Activated naive CD8-positive, alpha-beta T cell (primary cell): ENCODE results near the gene ZNF692.

Source experiments
- H3K27ac Mint-ChIP-seq: one replicate; pipeline ENCODE4 v1.8.0; 2021; ENCODE audit warnings: mixed read lengths
- H3K27me3 Mint-ChIP-seq: one replicate; pipeline ENCODE4 v1.8.0; 2021; ENCODE audit warnings: mixed read lengths
- H3K36me3 Mint-ChIP-seq: one replicate; pipeline ENCODE4 v1.8.0; 2021; ENCODE audit warnings: mixed read lengths
- H3K4me1 Mint-ChIP-seq: one replicate; pipeline ENCODE4 v1.8.0; 2021; ENCODE audit warnings: low read depth, mixed read lengths
- H3K4me3 Mint-ChIP-seq: one replicate; pipeline ENCODE4 v1.8.0; 2021; ENCODE audit warnings: mild to moderate bottlenecking, mixed read lengths
- H3K9me3 Mint-ChIP-seq: one replicate; pipeline ENCODE4 v1.8.0; 2021; ENCODE audit warnings: low read depth, mixed read lengths

ZNF692 gene

GRCh38 chr1:248858891-248859889 is at the start of gene ZNF692:
Gene ZNF692, minus strand, starts transcription at chr1:248859085. Its CDS starts 776 bp downstream, at chr1:248858309.
- Mint-ChIP-seq H3K27me3 (no peaks in the 10 kb centered on the region), H3K4me1 (peaks cover 54% of the 10 kb centered on the region), H3K27ac (peak within 1 kb of the TSS; percentile 94), H3K9me3 (no peaks in the 10 kb centered on the region), H3K4me3 (peak within 1 kb of the TSS; percentile 94), H3K36me3 (peaks cover 9% of the 10 kb centered on the region)

- peaks cover 35% of the 10 kb centered on the region for H3K4me1 Mint-ChIP-seq
These were observed 48.1 kb upstream of the ZNF692 start for GRCh38 chr1:248906753-248907661.

GRCh38 chr1:248906009-248906752 is 47.3 kb upstream of the ZNF692 start, which contains the start of gene PGBD2:
Gene PGBD2, plus strand, starts transcription at chr1:248906235. Its CDS starts 7,628 bp downstream, at chr1:248913863.
- Mint-ChIP-seq H3K4me1 (peaks cover 35% of the 10 kb centered on the region), H3K9me3 (no peaks in the 10 kb centered on the region), H3K27me3 (no peaks in the 10 kb centered on the region), H3K27ac (peak within 1 kb of the TSS; percentile 98), H3K36me3 (no peaks in the 10 kb centered on the region), H3K4me3 (peak within 1 kb of the TSS; percentile 95)

More at GRCh38 chr1:248906753-248907661, 48.1 kb upstream of the ZNF692 start:
- Mint-ChIP-seq H3K36me3 (no peaks in the 10 kb centered on the region), H3K4me3 (peak overlapping the region; percentile 95), H3K9me3 (no peaks in the 10 kb centered on the region), H3K27ac (peak overlapping the region; percentile 93), H3K27me3 (no peaks in the 10 kb centered on the region)

GRCh38 chr1:248905662-248906008 is 46.8 kb upstream of the ZNF692 start:
- H3K27me3 Mint-ChIP-seq: no peaks in the 10 kb centered on the region
- H3K27ac Mint-ChIP-seq: peak overlapping the region; percentile 98
- H3K36me3 Mint-ChIP-seq: no peaks in the 10 kb centered on the region
- H3K4me1 Mint-ChIP-seq: peaks cover 35% of the 10 kb centered on the region
- H3K9me3 Mint-ChIP-seq: no peaks in the 10 kb centered on the region
- H3K4me3 Mint-ChIP-seq: peak overlapping the region; percentile 95

GRCh38 chr1:248904437-248905216 is 45.7 kb upstream of the ZNF692 start:
- peak overlapping the region; percentile 98 for H3K27ac Mint-ChIP-seq
- peak overlapping the region; percentile 6 for H3K4me3 Mint-ChIP-seq
- no peaks in the 10 kb centered on the region for H3K27me3 Mint-ChIP-seq
- peaks cover 34% of the 10 kb centered on the region for H3K4me1 Mint-ChIP-seq
- H3K36me3 Mint-ChIP-seq: no peaks in the 10 kb centered on the region
- no peaks in the 10 kb centered on the region for H3K9me3 Mint-ChIP-seq

- Mint-ChIP-seq H3K36me3 (no peaks in the 10 kb centered on the region), H3K4me3 (no peak overlapping the region), H3K4me1 (peaks cover 6% of the 10 kb centered on the region), H3K9me3 (no peaks in the 10 kb centered on the region), H3K27ac (no peak overlapping the region), H3K27me3 (peaks cover 8% of the 10 kb centered on the region)
These were observed 42.7 kb upstream of the ZNF692 start for GRCh38 chr1:248901578-248901977.

- no peaks in the 10 kb centered on the region for H3K36me3 Mint-ChIP-seq
- H3K27me3 Mint-ChIP-seq: peaks cover 10% of the 10 kb centered on the region
- no peak overlapping the region for H3K27ac Mint-ChIP-seq
- no peak overlapping the region for H3K4me3 Mint-ChIP-seq
- no peaks in the 10 kb centered on the region for H3K9me3 Mint-ChIP-seq
- H3K4me1 Mint-ChIP-seq: peaks cover 2% of the 10 kb centered on the region
These were observed 41.8 kb upstream of the ZNF692 start for GRCh38 chr1:248900637-248901036.

- no peak overlapping the region for H3K27ac Mint-ChIP-seq
- H3K4me3 Mint-ChIP-seq: no peak overlapping the region
- peaks cover 10% of the 10 kb centered on the region for H3K27me3 Mint-ChIP-seq
- no peaks in the 10 kb centered on the region for H3K4me1 Mint-ChIP-seq
- H3K36me3 Mint-ChIP-seq: no peaks in the 10 kb centered on the region
- H3K9me3 Mint-ChIP-seq: no peaks in the 10 kb centered on the region
These were observed 38.8 kb upstream of the ZNF692 start for GRCh38 chr1:248897412-248898337.

GRCh38 chr1:248894837-248895236 is 36.0 kb upstream of the ZNF692 start:
- no peaks in the 10 kb centered on the region for H3K4me1 Mint-ChIP-seq
- no peaks in the 10 kb centered on the region for H3K9me3 Mint-ChIP-seq
- H3K36me3 Mint-ChIP-seq: no peaks in the 10 kb centered on the region
- H3K27ac Mint-ChIP-seq: no peak overlapping the region
- H3K27me3 Mint-ChIP-seq: peaks cover 10% of the 10 kb centered on the region
- H3K4me3 Mint-ChIP-seq: no peak overlapping the region

GRCh38 chr1:248892590-248892989 is 33.7 kb upstream of the ZNF692 start:
- H3K27me3 Mint-ChIP-seq: peaks cover 4% of the 10 kb centered on the region
- H3K4me1 Mint-ChIP-seq: no peaks in the 10 kb centered on the region
- no peak overlapping the region for H3K27ac Mint-ChIP-seq
- no peak overlapping the region for H3K4me3 Mint-ChIP-seq
- no peaks in the 10 kb centered on the region for H3K36me3 Mint-ChIP-seq
- H3K9me3 Mint-ChIP-seq: no peaks in the 10 kb centered on the region

GRCh38 chr1:248891758-248892157 is 32.9 kb upstream of the ZNF692 start:
- Mint-ChIP-seq H3K36me3 (no peaks in the 10 kb centered on the region), H3K27ac (no peak overlapping the region), H3K4me3 (no peak overlapping the region), H3K9me3 (no peaks in the 10 kb centered on the region), H3K4me1 (no peaks in the 10 kb centered on the region), H3K27me3 (peaks cover 2% of the 10 kb centered on the region)

- H3K27ac Mint-ChIP-seq: no peak overlapping the region
- no peaks in the 10 kb centered on the region for H3K27me3 Mint-ChIP-seq
These were observed 31.9 kb upstream of the ZNF692 start for GRCh38 chr1:248890549-248891498.

More at GRCh38 chr1:248890549-248891498, 31.9 kb upstream of the ZNF692 start:
- Mint-ChIP-seq H3K36me3 (no peaks in the 10 kb centered on the region), H3K4me1 (no peaks in the 10 kb centered on the region), H3K9me3 (no peaks in the 10 kb centered on the region), H3K4me3 (no peak overlapping the region)
